HG03159 (cell line): ENCODE measurements around the gene NELL1.
"Not testable (repeated sequence)": the region's sequence is repeated elsewhere in the genome, so short reads cannot be mapped to it uniquely, and the experiment has no call there.

ENCODE experiments used
- ATAC-seq: cut with Tn5 transposase; IDR thresholded peaks from one replicate; pipeline ENCODE4 v1.9.1; 2021; ENCODE audit warnings: mild to moderate bottlenecking, moderate library complexity; ENCODE audit not compliant: unreplicated experiment

The NELL1 gene

DNA sequence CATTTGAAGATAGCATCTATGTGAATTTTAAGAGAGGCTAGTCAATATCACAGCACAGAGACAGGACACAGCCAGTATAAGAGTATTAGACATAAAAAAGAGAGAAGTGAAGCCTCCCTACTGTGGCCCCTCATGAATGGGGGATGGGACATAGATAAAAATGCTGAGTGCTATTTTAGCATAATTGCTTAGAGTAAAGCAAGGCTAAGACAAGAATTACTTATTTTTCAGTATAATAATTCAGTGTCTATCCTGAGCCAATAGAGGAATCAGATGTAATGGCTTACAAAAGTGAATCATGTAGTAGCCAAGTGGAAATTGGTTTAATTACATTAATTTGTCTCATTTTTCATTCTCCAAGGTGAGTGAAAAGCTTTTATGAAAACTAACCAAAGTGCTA is 419.5 kb downstream of the NELL1 start:
- ATAC-seq, result no peak

DNA sequence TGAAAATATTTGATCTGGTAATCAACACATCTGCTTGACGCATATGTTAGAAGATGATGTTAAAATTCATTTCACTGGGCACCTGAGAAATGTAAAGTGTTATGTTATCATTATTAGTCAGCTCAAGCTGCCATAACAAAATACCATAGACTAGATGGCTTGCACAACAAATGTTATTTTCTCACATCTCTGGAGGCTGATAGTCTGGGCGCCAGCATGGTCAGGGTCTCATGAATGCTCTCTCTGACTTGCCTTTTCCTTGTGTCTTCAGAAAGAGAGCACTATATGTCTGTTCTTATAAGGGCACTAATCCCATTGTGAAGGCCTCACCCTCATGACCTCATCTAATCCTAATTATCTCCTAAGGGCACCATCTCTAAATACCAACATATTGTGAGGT is 435.3 kb downstream of the NELL1 start:
- ATAC-seq, result no peak

DNA sequence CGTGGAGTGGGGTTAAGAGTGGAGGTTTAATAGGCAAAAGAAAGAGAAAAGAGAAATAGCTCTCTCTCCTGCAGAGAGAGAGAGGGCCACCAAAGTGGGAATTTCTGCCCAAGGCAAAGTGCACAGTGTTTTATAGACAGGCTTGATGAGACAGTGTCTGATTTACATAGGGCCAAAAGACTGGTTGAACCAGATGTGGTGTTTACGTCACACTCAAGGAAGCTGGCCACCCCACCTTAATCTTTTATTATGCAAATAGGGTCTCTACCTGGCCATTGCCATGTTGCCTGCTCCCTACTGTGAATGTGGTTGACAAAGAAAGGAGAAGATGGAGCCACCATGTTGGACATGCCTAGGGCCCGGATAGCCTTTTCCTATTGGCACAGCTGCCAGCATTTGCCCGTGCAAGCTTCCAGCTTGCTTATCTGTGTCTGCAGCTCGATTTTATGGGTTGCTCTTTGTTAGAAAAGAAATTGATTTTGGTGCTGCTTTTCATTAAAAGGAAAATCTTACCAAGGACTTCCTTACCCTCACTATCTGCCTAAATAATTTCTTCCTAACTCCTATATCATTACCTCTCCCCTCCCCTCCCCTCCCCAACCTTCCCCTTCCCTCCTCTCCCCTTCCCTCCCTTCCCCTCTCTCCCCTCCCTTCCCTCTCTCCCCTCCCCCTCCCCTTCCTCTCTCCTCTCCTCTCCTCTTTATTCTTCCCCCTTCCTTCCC is 436.0 kb downstream of the NELL1 start:
- no peak for ATAC-seq

DNA sequence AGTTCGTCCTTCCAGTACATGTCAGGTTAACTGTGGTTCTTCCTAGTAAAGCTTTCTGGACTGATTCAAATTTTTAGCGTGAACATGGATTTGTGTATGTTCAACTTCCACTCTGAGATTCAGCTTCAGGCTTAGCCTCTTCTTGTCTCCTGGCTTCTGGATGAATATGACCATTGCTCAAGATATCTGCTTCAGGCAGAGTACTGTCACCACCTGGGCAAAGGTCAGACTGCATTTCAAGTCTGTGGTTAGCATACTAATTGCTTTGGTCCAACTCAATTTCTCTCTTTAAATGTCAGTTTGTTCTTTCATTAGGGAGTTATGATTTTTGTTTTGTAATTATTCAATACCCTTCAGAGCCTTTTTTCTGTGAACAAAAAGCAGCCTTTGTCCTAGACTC is 440.0 kb downstream of the NELL1 start:
- no peak for ATAC-seq

DNA sequence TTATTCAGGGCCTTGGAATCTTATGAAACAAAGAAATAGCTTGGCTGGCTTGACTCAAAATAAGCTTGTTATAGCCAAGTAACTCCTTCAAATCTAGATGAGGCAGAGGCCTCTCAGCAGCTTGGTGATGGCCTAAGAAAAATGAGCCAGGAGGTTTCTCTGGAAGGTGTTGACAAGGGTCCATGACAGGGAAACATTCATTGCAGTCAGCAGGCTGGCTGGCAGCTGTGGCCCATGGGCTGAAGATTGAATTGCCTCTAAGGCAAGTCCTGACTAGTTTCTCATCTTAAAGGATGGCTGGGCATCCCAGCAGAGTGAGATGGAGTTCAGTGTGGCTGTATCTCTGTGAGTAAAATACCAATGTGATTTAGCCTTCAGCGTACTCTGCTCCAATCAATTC is 441.0 kb downstream of the NELL1 start:
- ATAC-seq, result no peak

DNA sequence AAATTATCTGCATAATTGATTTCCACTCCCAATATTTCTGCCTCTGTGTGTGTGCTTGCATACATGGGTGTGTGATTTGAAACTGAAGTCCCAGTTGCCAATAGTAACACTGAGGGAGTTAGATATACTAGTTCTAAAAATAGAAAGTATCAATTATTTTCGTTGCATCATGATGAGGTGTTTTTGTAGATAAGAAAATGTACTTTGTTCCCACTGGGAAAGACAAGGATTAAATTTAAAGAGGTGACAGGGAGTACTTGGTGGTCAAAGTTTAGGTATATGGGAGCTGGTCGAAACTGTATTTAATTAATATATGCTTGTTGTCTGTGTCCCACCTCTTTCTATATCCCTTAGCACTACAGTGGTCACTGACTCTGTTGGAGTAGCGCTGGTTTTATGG is 444.5 kb downstream of the NELL1 start:
- no peak for ATAC-seq

DNA sequence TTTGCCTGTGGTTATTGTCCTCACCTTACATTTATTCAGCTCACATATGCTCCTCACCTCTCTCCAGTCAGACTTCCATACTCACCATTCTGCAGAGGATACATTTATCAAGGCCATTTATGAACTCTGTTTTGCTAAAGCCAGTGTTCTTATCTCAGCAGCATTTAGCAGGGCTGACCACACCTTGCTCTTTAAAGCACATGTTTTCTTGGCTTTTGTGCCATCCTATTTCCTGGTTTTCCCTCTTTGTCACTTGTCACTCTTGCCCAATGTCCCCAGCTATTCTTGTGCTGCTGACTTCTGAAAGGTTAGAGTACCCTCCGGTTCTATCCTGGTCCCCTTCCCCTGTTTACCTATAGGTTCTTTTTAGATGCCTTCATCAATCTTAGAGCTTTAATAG is 446.6 kb downstream of the NELL1 start:
- no peak for ATAC-seq

DNA sequence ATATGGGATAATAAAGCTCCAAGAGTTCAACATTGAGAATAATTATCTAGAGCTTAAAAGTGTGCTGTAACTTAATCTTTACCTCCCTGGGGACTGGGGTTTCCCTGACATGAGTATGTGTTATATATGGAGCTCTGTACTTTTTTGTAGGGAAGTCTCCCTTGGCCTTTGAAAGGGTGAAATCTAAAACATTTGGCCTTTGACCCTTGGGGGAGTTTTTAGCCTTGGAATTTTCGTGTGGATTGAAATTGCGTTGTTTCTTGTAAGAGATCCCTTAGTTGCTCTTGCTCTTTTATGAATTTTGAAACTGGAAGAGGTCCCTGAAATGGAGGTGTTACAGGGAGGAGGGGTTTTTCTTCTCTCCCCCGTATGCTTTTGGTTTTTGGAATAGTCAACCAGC is 450.0 kb downstream of the NELL1 start:
- no peak for ATAC-seq

DNA sequence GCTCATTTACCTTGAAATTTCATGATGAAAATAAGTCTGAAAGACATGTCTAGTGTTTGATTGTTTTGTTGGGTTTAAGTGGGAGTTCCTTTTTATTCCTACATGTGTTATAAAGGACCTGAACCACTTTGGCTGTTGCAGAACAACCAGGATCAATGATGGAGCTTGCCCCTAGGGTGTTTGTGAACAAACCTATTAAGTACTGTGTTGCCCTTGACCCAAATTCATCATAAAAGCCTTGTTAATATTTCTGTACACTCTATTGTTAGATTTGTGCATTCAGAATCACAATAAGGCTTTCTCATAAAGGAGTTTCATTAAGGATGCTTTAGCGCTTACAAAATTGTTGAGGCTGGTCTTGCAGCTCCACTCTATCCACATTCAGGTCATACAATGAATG is 452.6 kb downstream of the NELL1 start:
- ATAC-seq, result no peak

DNA sequence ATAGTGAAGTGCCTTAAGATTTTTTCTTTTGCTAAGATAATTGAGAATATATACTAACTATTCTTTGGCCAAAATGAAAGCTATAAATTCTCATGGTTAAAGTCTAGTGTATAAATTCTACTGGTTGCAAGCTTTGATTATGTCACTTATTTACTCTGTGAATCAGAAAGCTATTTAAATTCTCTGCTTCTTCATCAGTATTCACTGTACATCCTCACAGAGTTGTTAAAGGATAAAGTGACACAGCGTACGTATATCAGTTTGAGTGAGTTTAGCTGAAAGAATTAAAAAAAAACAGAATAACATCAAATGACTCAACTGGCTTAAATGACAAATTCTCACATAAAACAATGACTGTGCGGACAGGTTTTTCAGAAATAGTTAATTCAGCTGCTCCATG is 453.1 kb downstream of the NELL1 start:
- ATAC-seq, result no peak

DNA sequence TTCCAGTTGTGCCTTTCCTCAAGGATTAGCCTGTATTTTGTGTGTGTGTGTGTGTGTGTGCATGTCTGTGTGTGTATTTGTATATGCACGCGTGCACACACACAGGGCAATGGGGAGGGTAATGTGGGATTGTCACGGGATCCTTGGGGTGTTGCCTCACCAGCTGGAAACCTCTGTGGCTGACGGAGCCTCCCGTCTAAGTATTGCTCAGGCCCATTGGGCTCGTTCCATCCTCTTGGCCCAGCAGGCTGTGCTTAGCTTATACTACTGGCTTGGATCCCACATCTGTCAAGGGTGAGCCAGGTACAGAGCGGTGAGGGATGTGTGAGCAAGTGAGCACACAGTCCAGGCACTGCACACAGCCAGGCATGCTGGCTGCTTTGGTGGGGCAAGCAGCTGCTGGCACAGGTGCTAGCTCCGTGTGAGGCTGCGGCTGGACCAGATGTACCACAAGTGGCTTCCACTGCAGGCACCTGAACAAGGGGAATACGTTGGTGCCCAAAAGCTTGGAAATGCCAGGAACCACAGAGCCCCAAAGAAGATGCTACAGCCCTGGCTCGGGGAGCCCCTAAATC is 462.8 kb downstream of the NELL1 start:
- no peak for ATAC-seq

DNA sequence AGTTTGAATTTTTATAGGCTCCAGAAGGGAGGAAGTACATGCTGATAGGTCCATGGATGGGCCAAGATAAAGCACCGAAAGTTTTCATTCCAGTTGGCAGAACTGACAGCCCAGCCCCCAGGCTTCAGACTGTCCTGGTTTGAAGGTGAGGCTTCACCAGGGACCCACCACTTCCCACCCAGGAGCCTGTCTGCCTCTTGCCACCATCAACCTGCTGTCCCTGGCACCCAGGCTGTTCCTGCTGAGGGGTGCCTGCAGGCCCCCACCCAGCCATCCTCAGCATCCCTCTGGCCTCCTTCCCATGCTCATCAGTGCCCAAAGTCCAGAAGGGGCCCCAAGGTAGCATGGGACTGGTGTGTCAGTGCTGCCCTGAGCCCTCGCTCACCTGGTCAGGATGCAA is 463.9 kb downstream of the NELL1 start:
- no peak for ATAC-seq

DNA sequence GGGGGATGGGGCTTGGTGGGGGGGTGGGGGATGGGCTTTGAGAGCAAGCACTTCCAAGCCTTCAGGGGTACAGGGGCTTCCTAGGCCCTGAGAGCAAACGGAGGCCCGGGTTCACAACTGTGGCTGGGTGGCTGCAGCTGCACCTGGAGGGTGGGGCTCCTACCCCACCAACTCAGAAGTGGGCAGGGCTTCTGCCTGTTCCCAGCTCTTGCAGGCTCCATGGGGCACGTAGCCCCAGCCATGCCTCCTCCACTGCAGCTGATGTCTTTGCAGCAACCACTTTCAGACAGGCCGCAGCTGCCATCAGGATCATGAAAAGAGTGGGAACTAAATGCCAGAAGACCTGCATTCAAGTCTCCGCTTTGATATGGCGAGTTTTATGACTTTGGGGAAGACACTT is 464.3 kb downstream of the NELL1 start:
- no peak for ATAC-seq

DNA sequence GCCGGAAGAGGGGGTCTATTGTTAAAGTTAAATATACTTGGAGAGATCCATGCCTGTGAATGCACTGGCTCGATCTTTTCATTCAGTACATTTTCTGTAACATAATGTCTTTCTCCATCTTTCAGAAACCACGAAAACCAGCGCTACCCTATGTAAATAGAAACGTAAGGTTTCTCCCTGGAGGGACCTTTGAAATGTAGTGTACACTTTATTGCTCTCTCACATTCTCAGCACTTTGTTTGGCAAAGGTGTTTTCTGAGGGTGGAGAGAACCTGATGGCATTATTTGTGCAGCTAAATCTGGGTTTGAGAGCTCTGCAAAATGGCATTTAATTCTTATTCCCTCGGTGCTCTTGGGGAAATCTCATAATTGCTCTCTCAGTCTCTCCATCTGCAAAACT is 468.4 kb downstream of the NELL1 start:
- ATAC-seq, result no peak

DNA sequence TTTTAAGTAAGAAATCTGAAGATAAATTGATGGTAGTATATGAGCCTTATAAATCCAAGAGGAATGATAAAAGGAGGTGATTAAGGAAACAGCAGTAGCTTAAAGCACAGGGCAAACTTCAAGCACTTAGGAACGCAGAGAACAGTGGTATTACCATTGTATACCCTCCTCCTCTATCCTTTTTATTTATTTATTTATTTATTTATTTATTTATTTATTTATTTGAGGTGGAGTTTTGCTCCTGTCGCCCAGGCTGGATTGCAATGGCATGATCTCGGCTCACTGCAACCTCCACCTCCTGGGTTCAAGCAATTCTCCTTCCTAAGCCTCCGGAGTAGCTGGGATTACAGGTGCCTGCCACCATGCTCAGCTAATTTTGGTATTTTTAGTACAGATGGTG is 472.2 kb downstream of the NELL1 start:
- ATAC-seq, result not testable (repeated sequence)

DNA sequence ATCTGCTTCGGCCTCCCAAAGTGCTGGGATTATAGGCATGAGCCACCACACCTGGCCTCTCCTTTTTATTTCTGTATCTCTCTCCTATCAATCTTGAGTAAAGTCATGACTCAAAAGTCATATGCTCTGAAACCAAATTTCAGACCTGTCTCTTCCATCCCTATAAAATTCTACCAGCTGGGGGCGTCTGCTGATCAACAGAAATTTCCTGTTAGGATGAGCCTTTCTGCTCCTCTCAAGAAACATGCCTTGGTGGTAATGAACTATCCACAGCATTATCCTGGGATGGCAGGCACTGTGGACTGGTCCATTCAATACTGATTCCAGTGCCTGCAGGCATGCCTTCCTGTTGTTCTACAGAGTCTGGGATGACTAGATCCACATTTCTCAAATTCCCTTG is 472.6 kb downstream of the NELL1 start:
- ATAC-seq, result no peak

DNA sequence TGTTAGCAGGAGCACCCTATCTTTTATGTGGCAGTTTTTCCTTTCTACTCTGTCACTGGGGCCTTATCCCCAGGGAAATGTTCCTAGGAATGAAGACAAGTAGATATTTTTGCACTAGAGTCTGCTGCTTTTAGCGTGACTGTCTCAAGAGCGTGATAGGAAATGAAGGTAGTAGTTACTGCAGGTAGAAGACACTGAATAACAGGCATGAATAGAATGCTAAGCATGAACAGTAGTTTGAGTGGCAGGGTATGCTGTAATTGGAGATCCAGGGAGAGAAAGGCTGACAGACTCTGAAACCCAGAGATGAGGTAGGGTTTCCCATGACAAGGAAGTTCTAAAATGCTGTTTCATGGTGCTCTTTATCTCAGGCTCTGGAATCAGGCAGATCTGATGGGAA is 475.1 kb downstream of the NELL1 start:
- no peak for ATAC-seq

DNA sequence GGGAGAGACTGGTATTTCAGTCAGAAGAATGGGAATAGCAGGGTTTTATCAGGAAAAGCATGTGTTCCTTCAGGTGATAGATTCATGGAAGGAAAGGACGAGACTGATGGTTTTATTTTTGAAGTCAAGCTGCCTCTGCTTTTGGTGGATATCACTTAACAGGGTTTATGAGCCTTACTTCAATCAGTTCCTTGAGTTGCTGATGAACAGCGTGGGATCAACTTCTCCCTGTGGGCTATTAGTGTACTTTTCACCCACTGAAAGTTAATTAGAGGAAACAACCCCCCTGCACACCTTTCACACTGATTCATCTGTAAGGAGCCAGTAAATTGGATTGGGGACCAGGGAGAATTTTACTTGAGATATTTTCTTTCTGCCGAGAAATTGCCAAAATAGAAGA is 479.0 kb downstream of the NELL1 start:
- ATAC-seq, result no peak

DNA sequence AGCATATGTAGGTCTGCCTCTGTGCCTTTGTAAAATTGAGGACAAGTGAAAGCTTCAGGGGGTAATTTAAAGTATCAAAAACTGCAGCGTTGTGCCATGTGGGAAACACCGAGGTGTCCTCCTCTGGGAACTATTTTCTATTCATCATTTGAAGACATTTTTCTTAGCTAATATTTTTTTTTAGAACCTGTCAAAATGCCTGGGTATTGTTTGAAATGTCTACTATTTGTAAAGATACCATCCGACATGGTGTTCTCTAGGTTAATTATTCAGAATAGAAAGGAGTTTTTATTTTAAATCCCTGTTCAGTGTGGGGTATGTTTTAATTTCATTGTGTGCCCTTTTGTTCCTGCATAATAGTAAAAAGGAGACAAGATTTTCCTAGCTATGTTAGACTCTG is 490.8 kb downstream of the NELL1 start:
- no peak for ATAC-seq

DNA sequence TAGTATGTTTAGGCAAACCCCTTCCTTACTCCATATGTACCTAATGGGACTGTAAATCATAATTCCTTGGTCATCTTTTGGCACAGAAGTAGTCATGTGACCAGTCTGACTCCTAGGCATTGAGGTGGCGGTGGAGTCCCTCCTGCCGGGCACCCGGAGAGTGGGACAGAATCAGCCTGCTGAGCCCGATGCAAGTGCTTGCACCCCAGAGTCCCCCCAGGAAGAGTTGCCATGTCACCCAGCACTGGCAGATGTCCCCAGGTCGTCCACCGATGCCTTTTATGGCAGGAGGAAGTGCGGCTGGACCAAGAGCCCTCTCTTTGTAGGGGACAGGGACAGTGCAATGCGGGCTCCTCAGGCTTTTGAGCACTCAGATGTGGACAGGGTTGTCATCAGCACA is 500.3 kb downstream of the NELL1 start:
- no peak for ATAC-seq

DNA sequence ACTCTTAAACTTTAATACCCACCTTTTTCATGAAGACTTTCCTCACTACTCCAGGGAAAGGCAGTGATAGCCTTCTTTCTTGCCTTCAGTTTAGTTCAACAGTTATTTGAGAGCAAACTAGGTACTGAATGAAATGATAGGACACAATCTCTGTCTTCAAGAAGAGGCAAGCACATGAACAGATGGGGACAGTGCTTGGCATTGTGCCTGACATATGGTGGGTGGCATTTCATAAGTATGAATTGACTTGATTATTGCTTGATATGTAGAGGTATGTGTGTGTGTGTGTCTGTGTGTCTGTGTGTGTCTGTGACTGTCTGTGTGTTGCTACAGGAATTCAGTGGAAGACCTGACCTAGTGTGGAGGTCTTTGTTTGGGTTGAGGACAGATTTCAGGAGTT is 504.1 kb downstream of the NELL1 start:
- ATAC-seq, result no peak

DNA sequence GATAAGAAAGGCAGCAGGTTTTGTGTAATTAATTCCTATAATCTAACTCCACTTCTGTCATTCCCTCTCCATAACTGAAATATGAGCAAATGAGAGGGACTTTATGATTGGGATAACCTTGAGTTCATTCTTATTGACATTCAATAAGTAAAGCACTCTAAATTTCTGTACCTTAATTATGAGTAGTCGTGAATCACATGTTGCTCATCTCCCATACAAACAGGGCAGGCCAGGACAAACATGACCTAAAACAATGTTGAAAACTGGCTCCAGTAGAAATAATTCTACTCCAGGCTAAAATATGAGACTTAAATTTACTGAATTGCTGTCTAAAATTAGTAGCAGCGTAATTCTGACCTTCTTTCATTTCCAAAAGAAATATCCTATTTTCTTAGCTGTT is 505.4 kb downstream of the NELL1 start:
- no peak for ATAC-seq

DNA sequence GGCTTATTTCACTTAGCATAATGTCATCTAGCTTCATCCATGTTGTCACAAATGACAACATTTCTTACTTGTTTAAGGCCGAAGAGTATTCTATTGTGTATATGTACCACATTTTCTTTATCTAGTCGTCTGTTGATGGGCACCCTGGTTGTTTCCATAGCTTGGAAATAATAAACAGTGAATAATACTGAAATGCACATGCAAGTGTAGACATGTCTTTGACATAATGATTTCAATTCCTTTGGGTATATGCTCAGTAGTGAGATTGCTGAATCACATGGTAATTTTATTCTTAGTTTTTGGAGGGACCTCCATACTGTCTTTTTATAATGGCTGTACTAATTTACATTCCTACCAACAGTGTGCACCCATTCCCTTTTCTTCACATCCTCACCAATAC is 508.0 kb downstream of the NELL1 start:
- no peak for ATAC-seq
